ENCODE results near the gene ZP3. TPM values are rescaled to one million over a fixed set of nuclear protein-coding genes. Genes with fewer than 3 reads are reported as not detected.
A peak's percentile ranks its signal among the peaks of the same experiment; 100 is the strongest.
"Not testable (repeated sequence)": the region's sequence is repeated elsewhere in the genome, so short reads cannot be mapped to it uniquely, and the experiment has no call there.

ZP3 gene
- total RNA-seq, 1 experiment from 2014 or later: 23.3 TPM

- POLR2A ChIA-PET; H3K4me3 ChIP-seq (ENCODE audit: low read depth in 2 of 2, low read length in 2 of 2); H3K36me3 ChIP-seq (ENCODE audit: control insufficient read depth, insufficient read depth, low read length); BruUV-seq (replicated peaks); intact Hi-C loops (cut with micrococcal nuclease; ENCODE audit: unreplicated experiment); H3K27ac ChIP-seq (ENCODE audit: low read length); H3K4me1 ChIP-seq (ENCODE audit: control insufficient read depth, insufficient read depth, low read length); DNase-seq (ENCODE audit: low read depth, low spot score); H3K27me3 ChIP-seq (ENCODE audit: control insufficient read depth, insufficient read depth, low read length); CTCF ChIA-PET; H3K9me3 ChIP-seq (ENCODE audit: control insufficient read depth, insufficient read depth, low read depth, low read length); ATAC-seq; in situ Hi-C loops (cut with HindIII; ENCODE audit: low pct_unique_long_range_greater_than_20kb, low sequenced_read_pairs): not testable (repeated sequence)
These were observed 33.8 kb downstream of the ZP3 start for GRCh38 chr7:76458504-76458903.

- H3K4me3 ChIP-seq (ENCODE audit: low read depth in 2 of 2, low read length in 2 of 2); H3K9me3 ChIP-seq (ENCODE audit: control insufficient read depth, insufficient read depth, low read depth, low read length); intact Hi-C loops (cut with micrococcal nuclease; ENCODE audit: unreplicated experiment); in situ Hi-C loops (cut with HindIII; ENCODE audit: low pct_unique_long_range_greater_than_20kb, low sequenced_read_pairs); BruUV-seq (replicated peaks); ATAC-seq; H3K27me3 ChIP-seq (ENCODE audit: control insufficient read depth, insufficient read depth, low read length); POLR2A ChIA-PET; CTCF ChIA-PET; DNase-seq (ENCODE audit: low read depth, low spot score); H3K36me3 ChIP-seq (ENCODE audit: control insufficient read depth, insufficient read depth, low read length); H3K4me1 ChIP-seq (ENCODE audit: control insufficient read depth, insufficient read depth, low read length); H3K27ac ChIP-seq (ENCODE audit: low read length): not testable (repeated sequence)
These were observed 36.0 kb downstream of the ZP3 start for GRCh38 chr7:76460767-76461166.

GRCh38 chr7:76461464-76462101 is 36.8 kb downstream of the ZP3 start, which contains the start of gene DTX2:
DTX2 (plus strand) TSS chr7:76461709; CDS start chr7:76480510, 18,801 bp downstream.
- peak within 1 kb of the TSS; percentile 36 to 42 for H3K4me3 ChIP-seq (ENCODE audit: low read depth in 2 of 2, low read length in 2 of 2)
- BruUV-seq (replicated peaks): not testable (repeated sequence)
- peak; percentile 99 for ATAC-seq

GRCh38 chr7:76462271-76462882 is 37.6 kb downstream of the ZP3 start:
- H3K4me1 ChIP-seq (ENCODE audit: control insufficient read depth, insufficient read depth, low read length); in situ Hi-C loops (cut with HindIII; ENCODE audit: low pct_unique_long_range_greater_than_20kb, low sequenced_read_pairs); DNase-seq (ENCODE audit: low read depth, low spot score); H3K27ac ChIP-seq (ENCODE audit: low read length); H3K36me3 ChIP-seq (ENCODE audit: control insufficient read depth, insufficient read depth, low read length); POLR2A ChIA-PET; intact Hi-C loops (cut with micrococcal nuclease; ENCODE audit: unreplicated experiment); H3K4me3 ChIP-seq (ENCODE audit: low read depth in 2 of 2, low read length in 2 of 2); H3K27me3 ChIP-seq (ENCODE audit: control insufficient read depth, insufficient read depth, low read length); H3K9me3 ChIP-seq (ENCODE audit: control insufficient read depth, insufficient read depth, low read depth, low read length); CTCF ChIA-PET: not testable (repeated sequence)
- BruUV-seq (replicated peaks): TSS peak; percentile 85
- peak; percentile 2; the same call in 1 of the 2 replicates for ATAC-seq

More at GRCh38 chr7:76461464-76462101, 36.8 kb downstream of the ZP3 start, which contains the start of gene DTX2:
- CTCF ChIA-PET; intact Hi-C loops (cut with micrococcal nuclease; ENCODE audit: unreplicated experiment); H3K27ac ChIP-seq (ENCODE audit: low read length); H3K36me3 ChIP-seq (ENCODE audit: control insufficient read depth, insufficient read depth, low read length); H3K4me1 ChIP-seq (ENCODE audit: control insufficient read depth, insufficient read depth, low read length); DNase-seq (ENCODE audit: low read depth, low spot score); H3K27me3 ChIP-seq (ENCODE audit: control insufficient read depth, insufficient read depth, low read length); in situ Hi-C loops (cut with HindIII; ENCODE audit: low pct_unique_long_range_greater_than_20kb, low sequenced_read_pairs); H3K9me3 ChIP-seq (ENCODE audit: control insufficient read depth, insufficient read depth, low read depth, low read length); POLR2A ChIA-PET: not testable (repeated sequence)

DNA sequence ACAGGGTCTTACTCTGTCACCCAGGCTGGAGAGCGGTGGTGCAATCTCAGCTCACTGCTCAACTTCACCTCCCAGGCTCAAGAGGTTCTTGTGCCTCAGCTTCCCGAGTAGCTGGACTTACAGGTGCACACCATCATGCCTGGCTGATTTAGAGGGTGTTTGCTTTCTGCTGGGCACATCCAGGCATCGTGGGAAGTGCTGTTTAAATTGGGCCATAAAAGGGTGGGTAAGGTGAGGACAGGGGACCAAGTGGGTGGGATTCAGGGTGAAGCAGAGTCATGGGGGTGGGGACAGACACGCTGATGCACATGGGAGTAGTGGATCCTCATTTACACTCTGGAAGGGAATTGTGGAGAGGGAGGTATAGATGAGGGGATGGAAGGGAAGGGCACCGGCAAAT is 40.2 kb downstream of the ZP3 start:
- POLR2A ChIA-PET; H3K9me3 ChIP-seq (ENCODE audit: control insufficient read depth, insufficient read depth, low read depth, low read length); intact Hi-C loops (cut with micrococcal nuclease; ENCODE audit: unreplicated experiment); H3K4me1 ChIP-seq (ENCODE audit: control insufficient read depth, insufficient read depth, low read length); H3K27me3 ChIP-seq (ENCODE audit: control insufficient read depth, insufficient read depth, low read length); H3K36me3 ChIP-seq (ENCODE audit: control insufficient read depth, insufficient read depth, low read length); CTCF ChIA-PET; DNase-seq (ENCODE audit: low read depth, low spot score); BruUV-seq (replicated peaks); H3K27ac ChIP-seq (ENCODE audit: low read length); H3K4me3 ChIP-seq (ENCODE audit: low read depth in 2 of 2, low read length in 2 of 2); in situ Hi-C loops (cut with HindIII; ENCODE audit: low pct_unique_long_range_greater_than_20kb, low sequenced_read_pairs); ATAC-seq: not testable (repeated sequence)

DNA sequence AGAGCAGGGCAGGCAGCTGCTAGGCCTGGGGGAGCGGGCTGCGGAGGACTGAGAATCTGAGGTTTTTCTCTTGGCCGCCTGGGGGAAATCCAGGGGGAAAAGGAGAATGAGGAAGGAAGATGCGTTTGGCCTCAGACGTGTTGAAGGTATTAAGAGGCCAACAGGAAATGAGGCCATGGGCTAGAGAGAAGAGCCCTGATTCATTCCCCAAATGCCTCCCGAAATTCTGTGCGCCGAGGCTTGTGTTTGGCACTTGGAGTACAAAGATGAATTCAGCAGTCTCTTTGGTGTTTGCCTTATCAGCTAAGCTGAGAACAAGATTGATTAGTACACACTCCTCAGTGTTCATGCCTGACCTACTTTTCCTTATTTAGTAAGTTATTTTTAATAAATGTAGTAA is 41.2 kb downstream of the ZP3 start:
- H3K27ac ChIP-seq (ENCODE audit: low read length); in situ Hi-C loops (cut with HindIII; ENCODE audit: low pct_unique_long_range_greater_than_20kb, low sequenced_read_pairs); POLR2A ChIA-PET; BruUV-seq (replicated peaks); intact Hi-C loops (cut with micrococcal nuclease; ENCODE audit: unreplicated experiment); H3K4me3 ChIP-seq (ENCODE audit: low read depth in 2 of 2, low read length in 2 of 2); H3K36me3 ChIP-seq (ENCODE audit: control insufficient read depth, insufficient read depth, low read length); ATAC-seq; H3K4me1 ChIP-seq (ENCODE audit: control insufficient read depth, insufficient read depth, low read length); H3K27me3 ChIP-seq (ENCODE audit: control insufficient read depth, insufficient read depth, low read length); CTCF ChIA-PET; DNase-seq (ENCODE audit: low read depth, low spot score); H3K9me3 ChIP-seq (ENCODE audit: control insufficient read depth, insufficient read depth, low read depth, low read length): not testable (repeated sequence)

- CTCF ChIA-PET; intact Hi-C loops (cut with micrococcal nuclease; ENCODE audit: unreplicated experiment); H3K27ac ChIP-seq (ENCODE audit: low read length); H3K4me1 ChIP-seq (ENCODE audit: control insufficient read depth, insufficient read depth, low read length); H3K27me3 ChIP-seq (ENCODE audit: control insufficient read depth, insufficient read depth, low read length); in situ Hi-C loops (cut with HindIII; ENCODE audit: low pct_unique_long_range_greater_than_20kb, low sequenced_read_pairs); DNase-seq (ENCODE audit: low read depth, low spot score); H3K9me3 ChIP-seq (ENCODE audit: control insufficient read depth, insufficient read depth, low read depth, low read length); POLR2A ChIA-PET; BruUV-seq (replicated peaks); H3K36me3 ChIP-seq (ENCODE audit: control insufficient read depth, insufficient read depth, low read length); H3K4me3 ChIP-seq (ENCODE audit: low read depth in 2 of 2, low read length in 2 of 2): not testable (repeated sequence)
- peak; percentile 51 for ATAC-seq
These were observed 43.1 kb downstream of the ZP3 start for GRCh38 chr7:76467743-76468404.
